AG08395 (cell line): ENCODE measurements around the gene SEC16A.

ENCODE experiments used
- DNase-seq: peaks from one replicate; pipeline ENCODE4 v3.0.0; 2012; ENCODE audit warnings: mixed read lengths, low spot score

The SEC16A gene

DNA sequence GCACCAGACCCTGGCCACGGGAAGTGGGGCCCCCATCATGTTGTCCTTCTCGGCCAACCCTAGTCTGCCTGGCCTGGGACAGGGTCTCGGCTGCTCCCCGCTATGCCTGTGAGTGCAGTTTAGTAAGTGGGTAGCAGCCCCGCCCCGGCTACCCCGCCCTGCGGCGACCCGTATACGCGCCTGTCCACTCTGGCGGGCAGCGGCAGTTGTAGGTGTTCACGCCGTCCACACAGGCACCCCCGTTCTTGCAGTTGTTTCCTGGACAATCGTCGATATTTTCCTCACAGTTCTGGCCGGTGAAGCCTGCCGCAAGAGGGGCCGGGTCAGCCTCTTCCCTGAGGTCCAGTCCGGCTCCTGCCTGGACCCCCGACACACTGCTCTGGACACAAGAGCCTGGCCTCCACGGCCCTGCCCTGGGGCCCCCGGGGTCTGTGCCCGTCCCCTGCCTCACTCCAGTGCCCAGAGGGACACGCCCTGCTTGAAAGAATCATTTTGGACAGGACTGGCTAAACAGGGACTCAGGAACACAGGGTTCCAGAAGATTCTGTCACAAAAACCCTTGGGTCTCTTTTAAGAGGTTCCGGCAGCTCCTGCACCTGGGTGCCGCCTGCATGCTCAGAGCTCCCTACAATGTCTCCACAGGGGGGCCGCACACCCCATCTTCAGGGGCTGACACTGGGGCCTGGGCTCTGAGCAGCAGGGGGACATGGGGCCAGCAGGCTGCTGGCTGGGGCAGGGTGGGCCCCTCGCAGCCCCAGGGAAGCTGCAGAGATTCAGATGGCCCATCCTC lies 36.6 kb upstream of the SEC16A start:
- no peak for DNase-seq

DNA sequence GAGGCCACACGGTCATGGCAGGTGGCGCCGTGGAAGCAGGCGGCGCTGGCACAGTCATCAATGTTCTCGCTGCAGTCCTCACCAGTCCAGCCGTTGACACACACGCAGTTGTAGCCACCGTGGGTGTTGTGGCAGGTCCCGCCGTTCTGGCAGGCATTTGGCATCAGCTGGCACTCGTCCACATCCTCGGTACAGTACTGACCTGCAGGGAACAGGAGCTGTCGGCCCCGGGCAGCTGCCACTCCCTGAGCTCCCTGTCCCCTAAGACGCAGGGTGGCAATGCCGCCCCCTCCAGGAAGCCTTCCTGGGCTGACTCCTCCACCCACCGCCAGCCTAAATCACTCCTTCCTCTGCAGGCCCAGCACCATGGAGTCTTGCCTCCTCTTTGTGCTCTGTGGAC lies 35.8 kb upstream of the SEC16A start:
- DNase-seq, result no peak

DNA sequence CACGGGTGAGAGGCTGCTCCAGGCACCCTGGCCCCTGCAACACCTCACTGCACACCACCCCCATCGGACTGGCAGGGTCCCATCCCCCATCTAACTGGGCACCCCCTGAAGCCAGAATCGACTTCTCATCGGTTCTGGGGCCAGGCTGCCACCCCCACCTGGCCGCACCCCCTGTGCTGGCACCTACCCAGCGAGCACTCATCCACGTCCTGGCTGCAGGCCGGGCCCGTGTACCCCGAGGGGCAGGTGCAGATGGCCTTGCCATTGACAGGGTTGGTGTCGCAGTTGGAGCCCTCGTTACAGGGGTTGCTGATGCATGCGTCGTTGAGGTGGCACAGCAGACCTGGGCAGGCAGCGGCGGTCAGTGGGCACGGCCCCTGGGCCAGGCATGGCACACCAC lies 35.1 kb upstream of the SEC16A start:
- no peak for DNase-seq

DNA sequence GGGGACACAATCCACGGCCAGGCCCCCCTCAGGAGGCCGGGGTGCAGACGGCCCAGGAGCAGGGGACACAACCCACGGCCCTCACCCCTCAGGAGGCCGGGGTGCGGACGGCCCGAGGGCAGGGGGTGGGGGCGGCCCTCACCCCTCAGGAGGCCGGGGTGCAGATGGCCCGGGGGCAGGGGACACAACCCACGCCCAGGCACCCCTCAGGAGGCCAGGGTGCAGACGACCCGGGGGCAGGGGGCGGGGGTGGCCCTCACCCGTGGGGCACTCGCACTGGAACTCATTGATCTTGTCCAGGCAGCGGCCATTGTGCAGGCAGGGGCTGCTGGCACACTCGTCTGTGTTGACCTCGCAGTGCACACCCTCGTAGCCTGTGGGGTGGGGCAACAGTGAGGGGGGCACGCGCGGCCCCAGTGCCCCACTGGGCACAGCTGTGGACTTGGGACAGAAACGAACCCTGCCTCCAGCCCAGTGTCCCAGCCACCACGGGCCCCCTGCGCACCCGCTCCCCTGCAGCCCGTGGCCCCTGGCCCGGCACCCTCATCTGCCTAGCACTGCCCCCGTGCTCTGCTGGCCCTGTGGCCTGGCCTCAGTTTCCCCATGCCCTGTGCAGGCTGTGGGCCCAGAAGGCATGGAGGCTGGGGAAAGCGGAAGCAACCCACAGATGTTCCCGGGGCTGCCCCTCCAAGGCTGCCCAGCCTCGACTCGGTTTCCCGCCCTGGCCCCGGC lies 34.3 kb upstream of the SEC16A start:
- DNase-seq, result no peak

GRCh38 chr9:136516191-136516654 lies 33.4 kb upstream of the SEC16A start:
- DNase-seq, result no peak

DNA sequence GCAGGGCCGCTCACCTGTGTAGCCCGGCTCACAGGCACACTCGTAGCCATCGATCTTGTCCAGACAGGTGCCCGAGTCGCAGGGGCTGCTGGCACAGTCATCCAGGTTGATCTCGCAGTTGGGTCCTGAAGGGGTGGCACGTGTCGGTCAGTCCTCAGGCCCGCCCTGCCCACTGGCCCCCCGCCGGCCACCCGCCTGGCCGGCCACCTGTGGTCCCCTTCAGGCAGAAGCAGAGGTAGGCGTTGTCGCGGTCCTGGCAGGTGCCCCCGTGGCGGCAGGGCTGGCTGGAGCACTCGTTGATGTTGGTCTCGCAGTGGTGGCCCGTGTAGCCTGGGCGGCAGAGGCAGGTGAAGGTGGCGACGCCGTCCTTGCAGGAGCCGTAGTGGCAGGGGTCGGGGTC lies 32.4 kb upstream of the SEC16A start:
- no peak for DNase-seq

- DNase-seq, result no peak
These were observed 31.3 kb upstream of the SEC16A start for GRCh38 chr9:136514022-136514714.

GRCh38 chr9:136513191-136513590 lies 30.4 kb upstream of the SEC16A start:
- no peak for DNase-seq

DNA sequence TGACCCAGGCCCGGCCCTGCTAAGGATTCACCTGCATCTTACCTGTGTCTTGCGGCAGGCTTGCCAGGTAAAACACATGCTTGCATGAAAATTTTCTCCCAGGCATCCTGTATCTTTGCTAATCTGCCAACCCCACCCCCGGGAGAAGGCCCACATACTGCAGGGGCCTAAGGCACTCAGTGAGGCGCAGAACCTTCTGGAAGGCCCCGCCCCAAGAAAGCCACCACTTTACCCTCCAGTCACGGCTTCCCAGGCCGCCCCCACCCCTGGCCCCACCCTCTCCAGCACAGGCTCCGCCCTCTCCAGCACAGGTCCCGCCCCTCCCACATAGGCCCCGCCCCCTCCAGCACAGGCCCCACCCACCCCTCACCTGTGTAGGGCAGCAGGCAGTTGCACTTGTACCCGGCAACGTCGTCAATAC lies 29.8 kb upstream of the SEC16A start:
- peak; percentile 45 for DNase-seq

GRCh38 chr9:136511670-136512592 lies 29.1 kb upstream of the SEC16A start:
- no peak for DNase-seq

GRCh38 chr9:136511144-136511669 lies 28.4 kb upstream of the SEC16A start:
- DNase-seq, result no peak

- no peak for DNase-seq
These were observed 27.7 kb upstream of the SEC16A start for GRCh38 chr9:136510561-136510960.

DNA sequence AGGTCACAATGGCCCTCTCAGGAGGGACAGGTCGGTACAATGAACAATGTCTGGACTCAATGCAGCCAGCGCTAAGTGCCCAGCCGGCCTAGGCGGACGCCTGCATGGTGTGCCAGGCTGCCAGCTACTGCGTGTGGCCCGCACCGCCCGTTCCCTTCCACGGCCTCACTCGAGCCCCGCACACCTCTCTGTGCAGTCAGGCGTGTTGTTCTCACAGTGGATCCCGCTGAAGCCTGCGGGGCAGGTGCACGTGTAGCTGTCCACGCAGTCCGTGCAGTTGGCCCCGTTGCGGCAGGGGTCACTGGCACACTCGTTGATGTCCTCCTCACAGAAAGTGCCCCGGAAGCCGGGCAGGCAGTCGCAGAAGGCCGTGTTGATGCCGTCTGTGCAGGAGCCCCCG lies 26.7 kb upstream of the SEC16A start:
- no peak for DNase-seq

GRCh38 chr9:136508729-136509500 lies 26.1 kb upstream of the SEC16A start:
- DNase-seq, result no peak

DNA sequence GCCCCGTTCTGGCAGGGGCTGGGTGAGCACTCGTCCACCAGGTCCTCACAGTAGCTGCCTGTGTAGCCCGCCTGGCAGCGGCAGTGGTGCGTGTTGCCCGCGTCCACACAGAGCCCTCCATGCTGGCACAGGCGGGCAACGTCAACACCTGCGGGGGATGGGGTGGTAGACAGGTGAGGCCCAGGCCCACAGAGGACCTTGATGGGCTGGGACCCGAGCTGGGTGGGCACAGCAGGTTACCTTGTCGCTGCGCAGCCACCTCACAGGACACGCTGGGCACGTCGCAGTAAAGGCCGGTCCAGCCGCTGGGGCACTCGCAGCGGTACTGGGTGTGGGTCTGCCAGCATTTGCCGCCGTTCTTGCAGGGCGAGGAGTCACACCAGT lies 25.1 kb upstream of the SEC16A start:
- DNase-seq, result no peak

DNA sequence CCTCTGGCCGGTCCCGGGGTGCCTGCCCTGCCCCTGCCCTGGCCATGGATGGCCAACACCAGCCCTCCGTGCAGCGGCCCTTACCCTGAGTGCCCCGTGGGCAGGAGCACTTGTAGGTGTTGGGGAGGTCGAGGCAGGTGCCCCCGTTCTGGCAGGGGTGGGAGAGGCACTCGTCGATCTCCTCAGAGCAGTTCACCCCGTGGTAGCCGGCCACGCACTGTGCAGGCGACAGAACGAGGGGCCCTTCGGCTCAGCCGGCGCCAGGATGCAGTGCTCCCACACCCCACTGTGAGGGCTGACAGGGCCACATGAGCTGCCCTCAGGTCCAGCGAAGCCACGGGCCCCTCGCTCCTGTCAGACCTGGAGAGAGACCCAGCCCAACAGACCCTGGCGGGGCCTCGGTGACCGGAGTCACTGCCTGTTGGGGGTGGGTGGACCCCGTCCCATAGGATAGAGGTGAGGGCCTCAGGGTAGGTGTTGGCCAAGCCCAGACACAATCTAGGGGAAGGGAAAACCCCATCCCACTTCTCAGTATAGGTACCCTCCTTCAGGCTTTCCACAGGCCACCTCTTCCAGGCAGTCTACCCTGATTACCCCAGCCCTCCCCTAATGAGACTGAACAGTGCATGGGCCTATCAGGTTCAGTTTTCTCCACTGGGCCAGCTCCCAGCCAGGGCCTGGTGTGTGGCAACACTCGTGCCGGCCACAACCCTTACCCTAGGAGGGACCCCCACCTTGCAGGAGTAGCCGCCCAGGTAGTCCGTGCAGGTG lies 24.6 kb upstream of the SEC16A start:
- DNase-seq, result no peak

- DNase-seq, result no peak
These were observed 23.6 kb upstream of the SEC16A start for GRCh38 chr9:136506425-136506824.

- DNase-seq, result no peak
These were observed 22.9 kb upstream of the SEC16A start for GRCh38 chr9:136505406-136506403.
